HepG2 (cell line): ENCODE measurements around the gene RAP2A. TPM values are rescaled to one million over a fixed set of nuclear protein-coding genes. Genes with fewer than 3 reads are reported as not detected.

Experiments
- ATAC-seq: fragments of 200-7000 bp; cut with Tn5 transposase; 3 replicates; pipeline ENCODE4 v1.9.1; 2020; ENCODE audit warnings: mild to moderate bottlenecking, moderate library complexity
- BruUV-seq: library from RNA; stranded (reverse); fragments of 400-500 nt; replicated peaks from 2 replicates; lab custom pipeline; 2021; lab: Mats Ljungman, UMichigan
- CTCF ChIA-PET: fragments of 300-600 bp; formaldehyde crosslinking; extraction: SDS; loops from one replicate; lab custom pipeline; 2021; ENCODE audit warnings: low total read pairs, inconsistent platforms, low intra/inter-chr PET ratio; lab: Yijun Ruan, JAX
- POLR2A ChIA-PET: fragments of 350-600 bp; sonication (Branson Sonifier 250); formaldehyde crosslinking; loops from one replicate; lab custom pipeline; 2020; ENCODE audit warnings: antibody characterized with exemption, inconsistent platforms; lab: Yijun Ruan, JAX
- DNase-seq: peaks from one replicate; pipeline ENCODE4 v3.0.0-alpha.2; 2015; ENCODE audit warnings: low spot score
- FAIRE-seq: peaks from 3 replicates; lab custom pipeline; 2011; peaks lifted over from hg19 to GRCh38; lab: Jason Lieb, UNC
- H2AFZ ChIP-seq: one replicate; pipeline ENCODE4 v1.6.1; 2011; ENCODE audit warnings: low read length, inconsistent platforms
- H3K27ac ChIP-seq: fragments of 300-600 bp; 3 replicates; pipeline ENCODE4 v1.8.0; 2011; ENCODE audit warnings: mixed run types, mild to moderate bottlenecking, mixed read lengths, low read length, inconsistent platforms; ENCODE audit not compliant: insufficient read depth; ENCODE audit errors: extremely low read length
- H3K27me3 ChIP-seq, 2 experiments: fragments of 200-600 bp in 1 of 2; 2 replicates in 1 of 2; 3 replicates in 1 of 2; pipeline versions ENCODE4 v1.6.0 to v1.8.0; 2011; ENCODE audit warnings: low read length in 2 of 2, mild to moderate bottlenecking in 2 of 2, moderate library complexity in 2 of 2, inconsistent platforms in 1 of 2; ENCODE audit not compliant: insufficient read depth in 2 of 2, control insufficient read depth in 1 of 2
- H3K36me3 ChIP-seq, 2 experiments: fragments of 200-600 bp in 1 of 2; replicated peaks in 1 of 2; 2 replicates in 1 of 2; 3 replicates in 1 of 2; pipeline versions ENCODE4 v1.5.1 to v1.8.0; 2011; ENCODE audit warnings: low read length in 2 of 2, inconsistent platforms in 1 of 2; ENCODE audit not compliant: insufficient read depth in 2 of 2, control insufficient read depth in 1 of 2
- H3K4me1 ChIP-seq: 2 replicates; pipeline ENCODE4 v1.5.1; 2012; ENCODE audit warnings: low read length, inconsistent platforms; ENCODE audit not compliant: insufficient read depth
- H3K4me2 ChIP-seq: 2 replicates; pipeline ENCODE4 v1.6.0; 2011; ENCODE audit warnings: low read depth, low read length, inconsistent platforms
- H3K4me3 ChIP-seq, 3 experiments: fragments of 200-600 bp in 1 of 3; sonication (generic), shearing (Covaris generic) in 1 of 3; replicated peaks in 1 of 3; 2 replicates each; pipeline ENCODE4 v1.5.1; 2011 to 2016; ENCODE audit warnings: low read length in 3 of 3, inconsistent platforms in 2 of 3, low read depth in 2 of 3, mild to moderate bottlenecking in 2 of 3, control low read depth in 1 of 3, mixed read lengths in 1 of 3; ENCODE audit not compliant: insufficient read depth in 1 of 3
- H3K79me2 ChIP-seq: one replicate; pipeline ENCODE4 v1.6.1; 2011; ENCODE audit warnings: low read length, inconsistent platforms; ENCODE audit not compliant: insufficient read depth
- H3K9ac ChIP-seq: 2 replicates; pipeline ENCODE4 v1.6.0; 2011; ENCODE audit warnings: mild to moderate bottlenecking, low read depth, low read length, inconsistent platforms; ENCODE audit not compliant: insufficient read depth
- H3K9me3 ChIP-seq: 2 replicates; pipeline ENCODE4 v1.5.1; 2012; ENCODE audit warnings: mild to moderate bottlenecking, low read length
- H4K20me1 ChIP-seq: 2 replicates; pipeline ENCODE4 v1.6.0; 2011; ENCODE audit warnings: inconsistent platforms, mild to moderate bottlenecking, low read length, moderate library complexity; ENCODE audit not compliant: insufficient read depth
- CC2D1A ChIP-seq: sonication (generic); formaldehyde crosslinking; IDR thresholded peaks from 2 replicates; pipeline ENCODE4 v1.8.1; 2023; ENCODE audit warnings: mild to moderate bottlenecking, missing genetic modification reagents
- EZH2 ChIP-seq: conservative IDR thresholded peaks from 2 replicates; pipeline ENCODE4 v1.6.1; 2012; ENCODE audit warnings: mild to moderate bottlenecking, low read depth, low read length, moderate library complexity
- HNRNPUL1 ChIP-seq: fragments of 200-400 bp; formaldehyde crosslinking; IDR thresholded peaks from 2 replicates; pipeline ENCODE4 v1.6.1; 2017; ENCODE audit warnings: low read depth, mild to moderate bottlenecking, low read length, moderate library complexity
- SOX13 ChIP-seq, 3 experiments: fragments of 450-650 bp in 1 of 3; sonication (generic) in 1 of 3; formaldehyde crosslinking in 1 of 3; IDR thresholded peaks in 2 of 3; conservative IDR thresholded peaks in 1 of 3; 2 replicates each; pipeline versions ENCODE4 v1.5.0 to v1.6.1; 2016 to 2020; ENCODE audit warnings: antibody characterized with exemption in 1 of 3, mild to moderate bottlenecking in 1 of 3, missing compliant biosample characterization in 1 of 3, missing genetic modification reagents in 1 of 3, moderate library complexity in 1 of 3
- ZNF567 ChIP-seq: sonication (generic); formaldehyde crosslinking; IDR thresholded peaks from 2 replicates; pipeline ENCODE4 v1.8.1; 2023; ENCODE audit warnings: mild to moderate bottlenecking, missing genetic modification reagents, borderline replicate concordance
- ZNF713 ChIP-seq: sonication (generic); formaldehyde crosslinking; IDR thresholded peaks from 2 replicates; pipeline ENCODE4 v1.4.0; 2020; ENCODE audit warnings: mild to moderate bottlenecking, missing genetic modification reagents
- ZNF776 ChIP-seq: sonication (generic); formaldehyde crosslinking; IDR thresholded peaks from 2 replicates; pipeline ENCODE4 v1.4.0; 2020; ENCODE audit warnings: mild to moderate bottlenecking, missing genetic modification reagents
- ZSCAN20 ChIP-seq: sonication (generic); formaldehyde crosslinking; IDR thresholded peaks from 2 replicates; pipeline ENCODE4 v1.4.0; 2020; ENCODE audit warnings: missing genetic modification reagents, mild to moderate bottlenecking, borderline replicate concordance
- WGBS: methylation state at CpG from one replicate; pipeline ENCODE4 v1.1.6; 2017; ENCODE audit warnings: low lambda C conversion rate; 5-methylcytosine and 5-hydroxymethylcytosine counted together
- in situ Hi-C: cut with HindIII; loops from 2 replicates; pipeline ENCODE4 v1.10.0; 2017; ENCODE audit warnings: low pct_unique_long_range_greater_than_20kb; ENCODE audit not compliant: extremely low pct_ligation_motif_present
- intact Hi-C: fragments of 100-400 bp; cut with micrococcal nuclease; formaldehyde crosslinking; loops from one replicate; pipeline ENCODE4 v1.10.0; 2022; ENCODE audit not compliant: unreplicated experiment
- polyA plus RNA-seq, 8 experiments: library from polyadenylated mRNA; depleted of rRNA in 3 of 8; stranded (reverse) in 7 of 8; unstranded in 1 of 8; fragments of >200 nt; fragmentation: Illumina TruSeq in 4 of 8; extraction: Trizol in 4 of 8; gene quantifications; 2 replicates each; pipeline versions ENCODE4 v1.2.1 to v1.2.3, GENCODE V29; 2011 to 2016; ENCODE audit warnings: low read depth in 4 of 8, missing spikeins in 1 of 8, mixed read lengths in 1 of 8; ENCODE audit not compliant: insufficient read depth in 1 of 8
- total RNA-seq, 5 experiments: library from RNA; depleted of rRNA; stranded (reverse); fragments of >200 nt; fragmentation: Illumina TruSeq; extraction: Trizol; gene quantifications; 2 replicates each; pipeline ENCODE4 v1.2.3, GENCODE V29; 2016; ENCODE audit warnings: low read depth in 1 of 5
- TF ChIP-seq, protein P1 (sequence below): sonication (generic); formaldehyde crosslinking; conservative IDR thresholded peaks from 2 replicates; pipeline ENCODE4 v1.8.0; 2022; ENCODE audit warnings: mild to moderate bottlenecking, moderate library complexity, missing genetic modification reagents
- TF ChIP-seq, protein P2 (sequence below): sonication (generic); formaldehyde crosslinking; IDR thresholded peaks from 2 replicates; pipeline ENCODE4 v1.9.0; 2021; ENCODE audit warnings: missing genetic modification reagents, mild to moderate bottlenecking, borderline replicate concordance
- TF ChIP-seq, protein P3 (sequence below): sonication (generic); formaldehyde crosslinking; IDR thresholded peaks from 2 replicates; pipeline ENCODE4 v1.5.1; 2020; ENCODE audit warnings: mild to moderate bottlenecking, missing genetic modification reagents, borderline replicate concordance

RAP2A gene
- total and polyA plus RNA-seq, 2 of the 13 experiments (the other 11 are each of a cell fraction or from before 2014, with no cell fraction given) = 9.9 to 23.1 TPM

DNA sequence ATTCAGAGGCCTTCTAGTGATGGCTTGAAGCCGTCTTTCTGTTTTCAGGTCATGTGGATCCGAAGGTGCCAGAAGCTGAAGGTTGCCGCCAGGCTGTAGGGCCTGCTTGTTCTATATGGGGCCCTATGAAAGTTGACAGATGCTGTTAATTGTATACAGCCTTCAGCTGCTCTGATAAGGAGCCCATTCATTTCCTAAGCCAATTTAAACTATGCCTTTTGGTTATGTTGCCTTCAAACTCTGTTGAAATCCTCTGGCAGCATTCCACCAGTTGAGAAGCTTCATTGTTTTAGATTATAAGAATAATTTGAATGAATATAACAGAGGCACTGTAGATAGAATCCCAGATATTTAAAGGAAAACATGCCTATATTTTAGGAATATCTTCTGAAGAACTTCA is 34.4 kb downstream of the RAP2A start:
- no peak overlapping the region for H3K9ac ChIP-seq
- 86% methylated on average over 3 of the region's 3 CpGs for WGBS
- ChIA-PET CTCF (no interaction called here), POLR2A (no interaction called here)
- no peak for FAIRE-seq
- H4K20me1 ChIP-seq = no peaks in the 10 kb centered on the region
- H3K27ac ChIP-seq = no peak overlapping the region
- no peak for ATAC-seq
- H3K4me2 ChIP-seq = no peak overlapping the region
- peak; percentile 55 for DNase-seq
- intact Hi-C loops (no loop called here), in situ Hi-C loops (no loop called here)
- no peak for TF ChIP-seq HNRNPUL1
- no peak for TF ChIP-seq SOX13 (IDR thresholded peaks at IDR 0.05)
- peak in 1 of 2 experiments; percentile 31; a peak in 1 of 4 replicates for TF ChIP-seq SOX13 (CRISPR knock-in tag; conservative IDR thresholded peaks at IDR 0.05 in 1 of 2, IDR thresholded peaks at IDR 0.05 in 1 of 2)
- H2AFZ ChIP-seq = no peak overlapping the region
- H3K27me3 ChIP-seq = no peaks in the 10 kb centered on the region
- no TSS peak for BruUV-seq
- no peaks in the 10 kb centered on the region for H3K79me2 ChIP-seq
- H3K4me3 ChIP-seq = no peak overlapping the region
- peaks cover 13% of the 10 kb centered on the region for H3K4me1 ChIP-seq
- peaks cover 2 to 12% of the 10 kb centered on the region in 2 experiments; a peak in 3 of 5 replicates for H3K36me3 ChIP-seq
- H3K9me3 ChIP-seq = no peaks in the 10 kb centered on the region

DNA sequence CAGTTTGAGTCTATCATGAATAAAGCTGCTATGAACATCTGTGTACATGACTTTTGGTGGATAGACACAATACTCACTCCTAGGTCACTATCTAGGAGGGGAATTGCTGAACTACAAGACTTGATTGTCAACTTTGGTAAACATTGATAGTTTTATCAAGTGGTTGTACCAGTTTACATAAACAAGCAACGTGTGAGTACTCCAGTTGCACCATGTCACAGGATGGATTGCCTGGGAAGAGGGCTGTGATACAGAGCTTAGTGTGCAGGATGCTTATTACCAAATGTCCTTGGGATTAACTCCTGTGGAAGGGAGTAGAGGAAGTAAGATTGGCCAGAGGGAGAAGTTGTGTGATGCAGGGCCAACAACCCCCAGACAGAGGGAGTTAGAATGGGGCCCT is 37.7 kb downstream of the RAP2A start:
- in situ Hi-C loops = no loop called here
- TF ChIP-seq CC2D1A (CRISPR knock-in tag) = no peak
- no peak for TF ChIP-seq ZNF713 (CRISPR knock-in tag)
- no peak for TF ChIP-seq ZNF776 (CRISPR knock-in tag)
- TF ChIP-seq ZNF567 (CRISPR knock-in tag) = no peak
- TF ChIP-seq, protein P1, sequence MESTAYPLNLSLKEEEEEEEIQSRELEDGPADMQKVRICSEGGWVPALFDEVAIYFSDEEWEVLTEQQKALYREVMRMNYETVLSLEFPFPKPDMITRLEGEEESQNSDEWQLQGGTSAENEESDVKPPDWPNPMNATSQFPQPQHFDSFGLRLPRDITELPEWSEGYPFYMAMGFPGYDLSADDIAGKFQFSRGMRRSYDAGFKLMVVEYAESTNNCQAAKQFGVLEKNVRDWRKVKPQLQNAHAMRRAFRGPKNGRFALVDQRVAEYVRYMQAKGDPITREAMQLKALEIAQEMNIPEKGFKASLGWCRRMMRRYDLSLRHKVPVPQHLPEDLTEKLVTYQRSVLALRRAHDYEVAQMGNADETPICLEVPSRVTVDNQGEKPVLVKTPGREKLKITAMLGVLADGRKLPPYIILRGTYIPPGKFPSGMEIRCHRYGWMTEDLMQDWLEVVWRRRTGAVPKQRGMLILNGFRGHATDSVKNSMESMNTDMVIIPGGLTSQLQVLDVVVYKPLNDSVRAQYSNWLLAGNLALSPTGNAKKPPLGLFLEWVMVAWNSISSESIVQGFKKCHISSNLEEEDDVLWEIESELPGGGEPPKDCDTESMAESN (CRISPR knock-in tag) = no peak
- no peak for TF ChIP-seq EZH2
- TF ChIP-seq, protein P2, sequence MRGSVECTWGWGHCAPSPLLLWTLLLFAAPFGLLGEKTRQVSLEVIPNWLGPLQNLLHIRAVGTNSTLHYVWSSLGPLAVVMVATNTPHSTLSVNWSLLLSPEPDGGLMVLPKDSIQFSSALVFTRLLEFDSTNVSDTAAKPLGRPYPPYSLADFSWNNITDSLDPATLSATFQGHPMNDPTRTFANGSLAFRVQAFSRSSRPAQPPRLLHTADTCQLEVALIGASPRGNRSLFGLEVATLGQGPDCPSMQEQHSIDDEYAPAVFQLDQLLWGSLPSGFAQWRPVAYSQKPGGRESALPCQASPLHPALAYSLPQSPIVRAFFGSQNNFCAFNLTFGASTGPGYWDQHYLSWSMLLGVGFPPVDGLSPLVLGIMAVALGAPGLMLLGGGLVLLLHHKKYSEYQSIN = no peak
- TF ChIP-seq ZSCAN20 = no peak
- TF ChIP-seq, protein P3, sequence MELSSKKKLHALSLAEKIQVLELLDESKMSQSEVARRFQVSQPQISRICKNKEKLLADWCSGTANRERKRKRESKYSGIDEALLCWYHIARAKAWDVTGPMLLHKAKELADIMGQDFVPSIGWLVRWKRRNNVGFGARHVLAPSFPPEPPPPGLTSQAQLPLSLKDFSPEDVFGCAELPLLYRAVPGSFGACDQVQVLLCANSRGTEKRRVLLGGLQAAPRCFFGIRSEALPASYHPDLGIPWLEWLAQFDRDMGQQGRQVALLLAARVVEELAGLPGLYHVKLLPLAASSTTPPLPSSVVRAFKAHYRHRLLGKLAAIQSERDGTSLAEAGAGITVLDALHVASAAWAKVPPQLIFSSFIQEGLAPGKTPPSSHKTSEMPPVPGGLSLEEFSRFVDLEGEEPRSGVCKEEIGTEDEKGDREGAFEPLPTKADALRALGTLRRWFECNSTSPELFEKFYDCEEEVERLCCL = no peak

More for the DNA sequence above, 37.7 kb downstream of the RAP2A start:
- H3K4me3 ChIP-seq = no peak overlapping the region
- ATAC-seq (peak; percentile 23; the same call in 1 of the 3 replicates), DNase-seq (no peak), FAIRE-seq (no peak)
- H3K4me2 ChIP-seq = no peak overlapping the region
- 0% methylated on average over 1 of the region's 1 CpG for WGBS
- peaks cover 10% of the 10 kb centered on the region for H3K4me1 ChIP-seq
- ChIA-PET POLR2A (no interaction called here), CTCF (no interaction called here)
- no peaks in the 10 kb centered on the region for H3K36me3 ChIP-seq
- H3K9ac ChIP-seq = no peak overlapping the region
- no peak overlapping the region for H3K27ac ChIP-seq
- H3K27me3 ChIP-seq = no peaks in the 10 kb centered on the region
- intact Hi-C loops = no loop called here
- H4K20me1 ChIP-seq = no peaks in the 10 kb centered on the region
- H3K9me3 ChIP-seq = no peaks in the 10 kb centered on the region
- no TSS peak for BruUV-seq
- H2AFZ ChIP-seq = no peak overlapping the region
- H3K79me2 ChIP-seq = no peaks in the 10 kb centered on the region
